Epithelial cell of prostate (primary cell): ENCODE measurements around the gene DNAJB6.
A peak's percentile ranks its signal among the peaks of the same experiment; 100 is the strongest.

Source experiments
- DNase-seq: peaks from one replicate; pipeline ENCODE4 v3.0.0-alpha.2; 2011; ENCODE audit warnings: low read depth, low spot score
- H3K27ac ChIP-seq: fragments of 450-650 bp; 2 replicates; pipeline ENCODE4 v1.5.1; 2017; ENCODE audit warnings: mild to moderate bottlenecking

The DNAJB6 gene

GRCh38 chr7:157422279-157422678 lies 85.5 kb downstream of the DNAJB6 start:
- no peak overlapping the region for H3K27ac ChIP-seq
- DNase-seq = no peak

GRCh38 chr7:157423348-157423747 lies 86.5 kb downstream of the DNAJB6 start:
- DNase-seq = no peak
- no peak overlapping the region for H3K27ac ChIP-seq

DNA sequence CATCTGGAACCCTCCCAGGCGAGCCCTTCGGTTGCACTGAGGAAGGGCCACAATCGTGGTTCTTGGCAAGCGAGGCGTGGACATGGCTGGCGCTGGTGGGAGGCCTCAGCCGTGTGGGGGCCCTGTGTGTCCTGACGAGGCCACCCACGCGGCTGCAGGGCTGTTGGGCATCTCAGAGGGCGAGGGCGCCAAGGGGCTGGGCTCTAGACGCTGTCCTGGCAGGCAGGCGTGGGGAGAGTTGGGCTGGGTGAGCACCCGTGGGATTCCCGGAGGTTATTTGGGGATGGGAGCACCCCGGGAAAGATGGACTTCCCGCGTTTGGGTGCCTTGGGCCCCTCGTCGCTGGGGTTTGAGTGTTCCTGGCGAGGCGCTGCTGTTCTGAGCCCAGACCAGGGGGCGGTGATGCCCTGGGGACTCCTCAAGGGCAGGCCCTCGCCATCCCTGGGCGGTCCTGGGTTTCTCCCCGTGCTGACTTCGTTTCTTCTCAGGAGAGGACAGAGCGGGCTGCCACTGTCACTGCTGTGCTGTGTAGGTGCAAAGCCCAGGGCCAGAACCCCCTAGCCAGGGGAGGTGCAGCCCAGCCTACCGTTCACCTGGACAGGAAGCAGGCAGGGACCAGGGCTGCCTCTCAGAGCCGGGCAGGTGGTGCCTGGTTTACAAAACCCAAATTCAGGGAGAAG lies 87.2 kb downstream of the DNAJB6 start:
- DNase-seq = no peak
- H3K27ac ChIP-seq = no peak overlapping the region

DNA sequence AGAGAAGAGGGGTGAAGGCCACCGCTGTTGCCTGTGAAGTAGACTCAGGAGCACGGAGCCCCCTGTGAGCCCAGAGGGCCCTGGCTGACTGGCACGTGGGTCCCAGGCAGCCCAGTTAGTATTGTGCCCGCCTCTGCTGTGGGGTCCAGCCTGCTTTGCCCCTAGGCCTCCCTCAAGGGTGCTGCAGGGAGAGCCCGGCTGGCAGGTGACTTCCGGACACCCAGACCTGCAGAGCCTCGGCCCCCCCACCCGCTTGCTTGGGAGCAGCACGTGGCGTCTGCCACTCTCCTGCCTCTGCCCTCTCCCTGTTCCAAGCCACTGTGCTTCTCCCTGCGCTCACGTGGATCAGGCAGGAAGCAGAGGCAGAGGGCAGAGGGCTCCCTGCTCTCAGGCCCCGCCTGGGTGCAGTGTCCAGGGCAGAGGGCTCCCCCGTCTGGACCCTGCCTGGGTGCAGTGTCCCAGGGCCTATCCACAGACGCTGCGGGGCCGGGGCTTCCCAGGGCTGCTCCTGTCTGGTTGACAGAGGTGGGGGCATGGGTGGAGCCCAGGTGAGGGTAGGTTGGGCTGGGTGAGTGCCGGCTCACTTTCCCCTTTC lies 88.4 kb downstream of the DNAJB6 start:
- no peak overlapping the region for H3K27ac ChIP-seq
- no peak for DNase-seq

DNA sequence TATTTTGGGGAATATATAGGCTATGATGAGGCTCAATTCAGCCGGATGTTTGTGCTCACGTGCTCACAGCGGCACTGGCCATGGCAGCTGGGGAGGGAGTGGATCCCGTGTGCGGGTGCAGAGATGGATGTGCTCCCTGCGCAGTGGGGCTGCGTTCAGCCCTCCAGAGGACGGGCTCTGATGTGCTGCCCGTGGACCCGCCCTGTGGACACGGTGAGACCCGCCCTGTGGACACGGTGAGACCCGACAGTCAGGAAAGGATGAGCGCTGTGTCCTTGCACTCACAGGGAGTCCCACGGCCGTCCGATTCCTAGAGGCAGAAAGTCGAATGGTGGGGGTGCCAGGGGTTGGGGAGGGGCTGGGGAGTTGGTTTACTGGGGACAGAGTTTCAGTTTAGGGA lies 89.0 kb downstream of the DNAJB6 start:
- H3K27ac ChIP-seq = no peak overlapping the region
- no peak for DNase-seq

- H3K27ac ChIP-seq = no peak overlapping the region
- DNase-seq = no peak
Observed at GRCh38 chr7:157426463-157427301, 89.9 kb downstream of the DNAJB6 start.

GRCh38 chr7:157427811-157428553 lies 91.2 kb downstream of the DNAJB6 start:
- DNase-seq = no peak
- no peak overlapping the region for H3K27ac ChIP-seq

GRCh38 chr7:157428554-157428945 lies 91.7 kb downstream of the DNAJB6 start:
- no peak for DNase-seq

GRCh38 chr7:157429001-157429679 lies 92.3 kb downstream of the DNAJB6 start:
- no peak for DNase-seq
- H3K27ac ChIP-seq = no peak overlapping the region

More at GRCh38 chr7:157428554-157428945, 91.7 kb downstream of the DNAJB6 start:
- no peak overlapping the region for H3K27ac ChIP-seq

GRCh38 chr7:157429680-157430224 lies 92.9 kb downstream of the DNAJB6 start:
- DNase-seq = no peak
- no peak overlapping the region for H3K27ac ChIP-seq

- H3K27ac ChIP-seq = no peak overlapping the region
- no peak for DNase-seq
Observed at GRCh38 chr7:157430721-157431120, 93.9 kb downstream of the DNAJB6 start.

- no peak overlapping the region for H3K27ac ChIP-seq
- DNase-seq = no peak
Observed at GRCh38 chr7:157431173-157431950, 94.6 kb downstream of the DNAJB6 start.

GRCh38 chr7:157431951-157432540 lies 95.2 kb downstream of the DNAJB6 start:
- DNase-seq = no peak
- no peak overlapping the region for H3K27ac ChIP-seq

DNA sequence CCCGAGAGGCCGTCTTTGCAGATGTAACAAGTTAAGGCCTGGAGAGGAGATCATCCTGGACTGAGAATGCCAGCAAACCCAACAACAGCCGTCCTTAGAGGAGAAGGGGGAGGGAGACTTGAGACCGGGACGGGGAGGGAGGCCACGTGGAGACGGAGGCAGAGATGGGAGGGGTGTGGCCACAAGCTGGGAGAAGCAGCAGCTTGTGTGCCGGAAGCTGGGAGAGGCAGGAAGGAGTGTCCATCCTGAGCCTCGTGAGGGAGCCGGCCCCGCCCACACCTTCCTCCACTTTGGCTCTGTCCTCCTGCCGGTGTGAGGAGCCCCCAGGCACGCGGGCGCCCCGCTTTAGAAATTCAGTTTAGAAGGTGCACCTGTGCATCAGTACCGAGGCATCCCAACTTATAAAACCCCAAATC lies 95.7 kb downstream of the DNAJB6 start:
- peak; percentile 52 for DNase-seq
- no peak overlapping the region for H3K27ac ChIP-seq

GRCh38 chr7:157432957-157433576 lies 96.3 kb downstream of the DNAJB6 start:
- DNase-seq = no peak
- no peak overlapping the region for H3K27ac ChIP-seq

DNA sequence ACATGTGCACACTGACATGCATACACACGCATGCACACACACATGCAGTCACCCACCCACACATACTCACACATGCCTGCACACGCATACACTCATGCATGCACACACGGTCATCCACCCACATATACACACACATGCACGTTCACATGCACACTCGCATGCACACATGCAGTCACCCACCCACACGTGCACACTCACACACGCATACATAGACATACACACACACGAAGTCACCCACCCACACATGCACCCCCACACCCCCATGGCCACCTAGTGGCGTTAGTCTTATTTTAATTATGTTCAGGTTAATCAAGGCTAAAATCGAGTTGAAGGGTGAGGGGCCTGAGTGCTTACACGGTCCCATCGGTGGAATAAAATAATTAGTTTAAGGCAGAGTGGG lies 96.8 kb downstream of the DNAJB6 start:
- H3K27ac ChIP-seq = no peak overlapping the region
- DNase-seq = no peak

DNA sequence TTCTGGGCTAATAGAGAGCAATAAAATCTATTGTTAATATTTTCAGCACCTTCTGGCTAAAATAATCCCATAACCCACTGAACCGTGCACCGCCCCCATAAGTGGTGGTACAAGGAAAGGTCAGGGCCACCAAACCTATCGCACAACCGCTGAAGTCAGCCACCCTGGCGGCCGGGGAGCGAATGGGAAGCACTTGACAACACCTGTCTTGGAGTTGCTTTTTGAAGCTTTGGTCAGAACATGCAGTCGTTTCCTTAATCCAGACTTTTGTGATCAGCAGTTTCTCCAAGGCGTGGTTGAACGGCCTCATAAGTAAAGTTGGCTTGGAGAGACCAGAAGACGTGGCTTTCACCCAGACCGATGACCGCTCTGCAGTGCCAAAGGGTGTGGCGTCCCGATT lies 97.4 kb downstream of the DNAJB6 start:
- H3K27ac ChIP-seq = no peak overlapping the region
- DNase-seq = no peak

- no peak overlapping the region for H3K27ac ChIP-seq
- no peak for DNase-seq
Observed at GRCh38 chr7:157434701-157435100, 97.9 kb downstream of the DNAJB6 start.
